T-helper 2 cell treated with Interferon-gamma antibody and Interleukin-4, amounts not matched to agents 5 μg/mL and 100 μg/mL, for 36 hours (primary cell): ENCODE data around the gene RBM23.
"Not testable (repeated sequence)": the region's sequence is repeated elsewhere in the genome, so short reads cannot be mapped to it uniquely, and the experiment has no call there.

ENCODE experiments used
- DNase-seq: peaks from one replicate; pipeline ENCODE4 v3.0.0; 2021; ENCODE audit warnings: low spot score
- H3K27ac Mint-ChIP-seq: one replicate; pipeline ENCODE4 v1.8.0; 2021; ENCODE audit warnings: mild to moderate bottlenecking, mixed read lengths
- H3K27me3 Mint-ChIP-seq: one replicate; pipeline ENCODE4 v1.8.0; 2021; ENCODE audit warnings: low read depth, mixed read lengths
- H3K36me3 Mint-ChIP-seq: one replicate; pipeline ENCODE4 v1.8.0; 2021; ENCODE audit warnings: low read depth, mixed read lengths
- H3K4me1 Mint-ChIP-seq: one replicate; pipeline ENCODE4 v1.8.0; 2021; ENCODE audit warnings: low read depth, mixed read lengths
- H3K4me3 Mint-ChIP-seq: one replicate; pipeline ENCODE4 v1.8.0; 2022; ENCODE audit warnings: mild to moderate bottlenecking, moderate library complexity, mixed read lengths
- H3K9me3 Mint-ChIP-seq: one replicate; pipeline ENCODE4 v1.8.0; 2021; ENCODE audit warnings: mixed read lengths

RBM23 gene

DNA sequence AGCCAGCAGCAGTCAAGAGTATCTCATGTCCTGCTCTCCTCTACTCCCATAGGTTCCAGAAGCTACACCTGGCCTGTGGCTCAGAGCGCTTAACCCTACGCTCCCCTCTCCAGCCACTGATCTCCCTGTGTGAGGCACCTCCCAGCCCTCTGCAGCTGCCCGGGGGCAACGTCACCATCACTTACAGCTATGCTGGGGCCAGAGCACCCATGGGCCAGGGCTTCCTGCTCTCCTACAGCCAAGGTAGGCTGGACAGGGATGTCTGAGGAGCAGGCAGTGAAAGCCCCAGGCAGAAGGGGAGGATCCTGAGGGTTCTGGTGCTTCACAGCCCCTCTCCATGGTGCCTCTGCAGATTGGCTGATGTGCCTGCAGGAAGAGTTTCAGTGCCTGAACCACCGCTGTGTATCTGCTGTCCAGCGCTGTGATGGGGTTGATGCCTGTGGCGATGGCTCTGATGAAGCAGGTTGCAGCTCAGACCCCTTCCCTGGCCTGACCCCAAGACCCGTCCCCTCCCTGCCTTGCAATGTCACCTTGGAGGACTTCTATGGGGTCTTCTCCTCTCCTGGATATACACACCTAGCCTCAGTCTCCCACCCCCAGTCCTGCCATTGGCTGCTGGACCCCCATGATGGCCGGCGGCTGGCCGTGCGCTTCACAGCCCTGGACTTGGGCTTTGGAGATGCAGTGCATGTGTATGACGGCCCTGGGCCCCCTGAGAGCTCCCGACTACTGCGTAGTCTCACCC is 43.8 kb downstream of the RBM23 start:
- no peak for DNase-seq
- Mint-ChIP-seq H3K27ac (no peak overlapping the region), H3K4me1 (peaks cover 23% of the 10 kb centered on the region), H3K36me3 (peaks cover 51% of the 10 kb centered on the region), H3K4me3 (no peak overlapping the region), H3K27me3 (no peaks in the 10 kb centered on the region), H3K9me3 (no peaks in the 10 kb centered on the region)

DNA sequence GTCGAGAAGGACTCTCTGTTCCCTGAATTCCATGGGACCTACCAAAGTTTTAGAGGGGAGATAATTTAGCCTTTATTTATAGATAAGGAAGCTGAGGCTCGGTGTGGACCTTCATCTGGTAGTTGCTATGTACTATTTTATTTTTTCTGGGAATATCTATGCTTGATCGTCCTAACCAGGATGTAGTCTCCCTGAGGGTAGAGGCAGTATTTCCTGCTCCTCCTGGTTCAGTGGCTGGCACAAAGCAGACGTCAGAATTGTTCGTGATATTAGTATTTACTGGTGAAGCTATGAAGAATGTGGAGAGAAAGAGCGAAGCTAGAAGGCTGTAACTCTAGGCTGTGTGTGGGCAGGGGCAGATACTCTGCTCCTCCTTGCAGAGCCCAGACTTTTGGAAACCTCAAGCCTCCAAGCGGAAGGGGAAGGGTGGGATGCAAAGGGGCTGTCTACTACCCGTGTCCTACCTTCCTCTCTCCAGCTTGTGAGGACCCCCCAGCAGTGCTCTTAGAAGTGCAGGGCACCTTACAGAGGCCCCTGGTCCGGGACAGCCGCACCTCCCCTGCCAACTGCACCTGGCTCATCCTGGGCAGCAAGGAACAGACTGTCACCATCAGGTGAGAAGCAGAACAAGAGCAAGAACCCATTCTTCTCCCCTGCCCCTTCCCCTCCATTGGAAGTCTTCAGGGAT is 46.0 kb downstream of the RBM23 start:
- Mint-ChIP-seq H3K9me3 (no peaks in the 10 kb centered on the region), H3K36me3 (peaks cover 36% of the 10 kb centered on the region), H3K4me3 (peak overlapping the region; percentile 82), H3K4me1 (peaks cover 21% of the 10 kb centered on the region), H3K27ac (peak overlapping the region; percentile 85), H3K27me3 (no peaks in the 10 kb centered on the region)
- DNase-seq, result no peak

DNA sequence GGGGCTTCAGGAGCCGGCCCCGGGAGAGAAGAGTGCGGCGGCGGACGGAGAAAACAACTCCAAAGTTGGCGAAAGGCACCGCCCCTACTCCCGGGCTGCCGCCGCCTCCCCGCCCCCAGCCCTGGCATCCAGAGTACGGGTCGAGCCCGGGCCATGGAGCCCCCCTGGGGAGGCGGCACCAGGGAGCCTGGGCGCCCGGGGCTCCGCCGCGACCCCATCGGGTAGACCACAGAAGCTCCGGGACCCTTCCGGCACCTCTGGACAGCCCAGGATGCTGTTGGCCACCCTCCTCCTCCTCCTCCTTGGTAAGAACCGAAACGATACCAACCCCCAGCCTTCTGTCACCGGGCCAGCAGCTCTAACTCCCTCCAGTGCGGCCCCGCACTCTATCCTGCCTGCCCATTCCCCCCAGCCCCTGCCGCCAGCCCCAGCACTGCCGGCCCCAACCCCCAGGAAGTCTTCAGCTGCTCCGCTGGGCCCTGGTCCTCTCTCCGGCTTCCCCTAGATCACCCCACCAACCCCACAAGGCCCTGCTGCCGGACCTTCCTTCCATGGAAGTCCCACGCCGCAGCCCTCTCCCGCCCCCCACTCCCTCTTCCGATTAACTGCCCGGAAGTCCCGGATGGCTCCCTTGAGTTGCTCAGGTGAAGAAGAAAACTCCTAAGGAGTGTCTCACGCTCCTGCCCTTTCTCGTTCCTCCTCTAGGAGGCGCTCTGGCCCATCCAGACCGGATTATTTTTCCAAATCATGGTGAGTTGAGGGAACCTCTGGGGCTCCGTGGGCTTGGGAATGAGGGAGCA is 46.7 kb downstream of the RBM23 start:
- H3K4me1 Mint-ChIP-seq, result peaks cover 21% of the 10 kb centered on the region
- H3K9me3 Mint-ChIP-seq, result no peaks in the 10 kb centered on the region
- H3K27ac Mint-ChIP-seq, result peak overlapping the region; percentile 94
- peak overlapping the region; percentile 91 for H3K4me3 Mint-ChIP-seq
- H3K27me3 Mint-ChIP-seq, result no peaks in the 10 kb centered on the region
- peaks cover 29% of the 10 kb centered on the region for H3K36me3 Mint-ChIP-seq
- peak; percentile 65 for DNase-seq

DNA sequence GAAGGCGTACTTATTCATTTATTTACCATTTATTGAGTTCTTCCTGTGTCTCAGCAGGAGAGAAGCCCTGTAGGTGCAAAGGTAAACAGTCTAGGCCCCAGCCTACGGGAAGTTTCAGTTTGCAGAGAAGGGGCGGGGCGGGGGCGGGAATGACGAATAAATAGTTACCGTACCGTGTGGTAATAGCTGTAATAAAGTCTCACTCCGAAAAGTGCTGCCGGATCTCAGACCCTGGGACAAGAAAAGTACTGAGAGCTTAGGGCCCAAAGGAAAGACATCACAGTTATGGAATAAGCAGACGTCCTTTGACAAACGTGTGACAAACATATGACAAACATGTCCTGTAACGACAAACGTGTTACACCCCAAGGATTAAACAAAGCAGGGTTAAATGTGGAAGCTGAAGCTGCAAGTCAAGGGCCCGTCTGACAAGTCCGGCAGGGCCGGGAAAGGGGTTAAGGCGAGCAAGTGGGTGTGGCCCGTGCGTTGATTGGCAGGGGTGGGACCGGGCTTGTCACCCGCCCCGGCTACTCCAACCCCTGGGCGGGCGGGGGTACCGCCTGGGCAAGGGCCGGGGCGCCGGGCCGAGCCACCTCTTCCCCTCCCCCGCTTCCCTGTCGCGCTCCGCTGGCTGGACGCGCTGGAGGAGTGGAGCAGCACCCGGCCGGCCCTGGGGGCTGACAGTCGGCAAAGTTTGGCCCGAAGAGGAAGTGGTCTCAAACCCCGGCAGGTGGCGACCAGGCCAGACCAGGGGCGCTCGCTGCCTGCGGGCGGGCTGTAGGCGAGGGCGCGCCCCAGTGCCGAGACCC is 47.5 kb downstream of the RBM23 start, which contains the start of gene LRP10:
Gene LRP10, plus strand, starts transcription at position 517 of the 809 bp plus-strand sequence. CDS start 564 bp downstream, outside the sequence.
- peak within 1 kb of the TSS; percentile 94 for H3K27ac Mint-ChIP-seq
- peak within 1 kb of the TSS; percentile 91 for H3K4me3 Mint-ChIP-seq
- H3K27me3 Mint-ChIP-seq, result no peaks in the 10 kb centered on the region
- H3K4me1 Mint-ChIP-seq, result peaks cover 21% of the 10 kb centered on the region
- H3K36me3 Mint-ChIP-seq, result peaks cover 25% of the 10 kb centered on the region
- DNase-seq, result peak; percentile 84
- no peaks in the 10 kb centered on the region for H3K9me3 Mint-ChIP-seq

DNA sequence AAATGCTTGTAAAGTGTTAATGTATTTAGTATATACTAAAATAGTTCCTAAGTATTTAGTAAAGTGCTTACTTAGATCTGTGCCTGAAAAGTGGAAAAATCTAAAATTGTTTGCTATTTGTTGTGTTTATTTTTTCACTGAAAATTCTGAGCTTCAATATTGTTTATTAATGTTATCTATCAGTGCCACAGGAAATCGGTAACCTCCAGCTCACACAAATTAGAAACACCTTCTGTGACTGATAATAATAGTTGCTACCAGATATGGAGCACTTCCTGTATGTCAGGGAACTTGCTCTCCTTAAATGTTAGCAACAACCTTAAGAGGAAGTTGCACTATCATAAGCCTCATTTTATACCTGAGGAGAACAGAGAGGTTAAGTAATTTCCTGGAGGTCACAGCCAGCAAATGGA is 48.1 kb downstream of the RBM23 start:
- DNase-seq, result no peak
- H3K4me3 Mint-ChIP-seq, result peak overlapping the region; percentile 91
- H3K36me3 Mint-ChIP-seq, result peaks cover 20% of the 10 kb centered on the region
- H3K27me3 Mint-ChIP-seq, result no peaks in the 10 kb centered on the region
- peaks cover 18% of the 10 kb centered on the region for H3K4me1 Mint-ChIP-seq
- peak overlapping the region; percentile 94 for H3K27ac Mint-ChIP-seq
- H3K9me3 Mint-ChIP-seq, result no peaks in the 10 kb centered on the region

DNA sequence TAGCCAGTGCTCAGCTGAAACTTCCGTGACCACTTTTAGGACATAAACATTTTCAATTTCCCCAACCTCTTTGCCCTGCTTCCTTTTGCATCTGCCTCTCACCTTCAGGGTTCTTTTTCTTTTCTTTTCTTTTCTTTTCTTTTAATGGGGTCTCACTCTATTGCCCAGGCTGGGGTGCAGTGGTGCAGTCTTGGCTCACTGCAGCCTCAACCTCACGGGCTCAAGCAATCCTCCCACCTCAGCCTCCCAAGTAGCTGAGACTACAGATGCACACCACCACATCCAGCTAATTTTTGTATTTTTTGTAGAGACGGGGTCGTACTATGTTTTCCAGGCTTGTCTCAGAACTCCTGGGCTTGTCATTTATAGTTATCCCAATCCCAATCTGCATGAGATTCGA is 52.1 kb downstream of the RBM23 start:
- Mint-ChIP-seq H3K4me3 (no peak overlapping the region), H3K36me3 (no peaks in the 10 kb centered on the region), H3K9me3 (peaks cover 1% of the 10 kb centered on the region), H3K27ac (no peak overlapping the region), H3K27me3 (peaks cover 11% of the 10 kb centered on the region), H3K4me1 (peaks cover 11% of the 10 kb centered on the region)
- no peak for DNase-seq

DNA sequence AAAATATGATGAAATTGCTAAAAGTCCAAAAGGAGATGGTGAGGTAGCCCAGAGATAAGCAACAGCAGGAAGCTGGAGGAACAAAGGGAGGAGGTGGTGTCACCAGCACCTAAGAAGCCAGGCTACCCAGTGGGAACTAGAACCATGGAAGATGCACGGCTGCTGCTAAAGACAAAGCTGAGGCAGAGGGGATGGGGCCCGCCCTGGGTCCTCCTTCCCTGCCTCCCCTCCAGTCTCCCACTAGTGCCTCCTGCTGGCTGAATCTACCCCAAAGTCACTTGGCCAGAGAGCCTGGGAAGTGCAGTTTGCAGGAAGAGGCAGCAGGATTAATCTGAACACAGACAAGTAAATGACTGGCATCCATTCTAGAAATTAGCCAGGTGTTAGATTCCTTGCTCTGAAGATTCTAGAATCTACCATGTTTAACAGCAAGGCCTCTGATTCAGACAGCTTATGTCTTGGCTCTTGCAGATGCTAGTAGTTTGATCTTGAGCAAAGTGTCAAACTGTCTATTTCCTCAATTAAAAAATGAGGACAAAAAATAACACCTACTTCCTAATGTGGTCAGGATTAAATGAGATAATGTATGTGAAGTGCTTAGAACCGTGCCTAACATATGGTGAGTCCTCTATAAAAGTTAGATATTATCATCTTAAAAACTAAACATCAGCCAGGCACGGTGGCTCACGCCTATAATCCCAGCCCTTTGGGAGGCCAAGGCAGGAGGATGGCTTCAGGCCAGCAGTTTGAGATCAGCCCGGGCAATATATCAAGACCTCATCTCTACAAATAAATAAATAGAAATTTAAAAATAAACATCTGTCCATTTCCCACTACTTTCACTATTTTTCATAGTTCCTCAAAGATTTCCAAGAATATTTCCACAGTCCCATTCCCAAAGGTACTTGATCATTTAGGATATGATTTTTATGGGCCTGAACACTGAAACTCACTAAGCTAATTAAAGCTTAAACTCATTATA is 53.2 kb downstream of the RBM23 start:
- Mint-ChIP-seq H3K27me3 (peaks cover 23% of the 10 kb centered on the region), H3K27ac (no peak overlapping the region), H3K9me3 (peaks cover 7% of the 10 kb centered on the region), H3K36me3 (no peaks in the 10 kb centered on the region), H3K4me1 (peaks cover 5% of the 10 kb centered on the region), H3K4me3 (no peak overlapping the region)
- DNase-seq, result no peak

DNA sequence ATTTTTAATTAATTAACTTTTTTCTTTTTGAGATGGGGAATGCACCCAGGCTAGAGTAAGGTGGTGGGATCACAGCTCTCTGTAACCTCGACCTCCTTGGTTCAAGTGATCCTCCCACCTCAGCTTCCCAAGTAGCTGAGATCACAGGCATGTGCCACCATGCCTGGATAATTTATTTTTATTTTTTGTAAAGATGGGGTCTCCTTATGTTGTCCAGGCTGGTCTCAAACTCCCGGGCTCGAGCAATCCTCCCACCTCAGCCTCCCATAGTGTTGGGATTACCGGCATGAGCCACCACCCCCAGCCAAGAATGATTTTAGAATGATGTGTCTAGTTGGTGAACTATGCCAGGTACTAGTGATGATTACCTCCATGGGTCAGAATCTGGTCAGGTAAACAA is 54.0 kb downstream of the RBM23 start:
- Mint-ChIP-seq H3K27ac (no peak overlapping the region), H3K27me3 (peaks cover 24% of the 10 kb centered on the region), H3K9me3 (peaks cover 7% of the 10 kb centered on the region), H3K4me3 (no peak overlapping the region), H3K4me1 (no peaks in the 10 kb centered on the region), H3K36me3 (no peaks in the 10 kb centered on the region)
- no peak for DNase-seq

DNA sequence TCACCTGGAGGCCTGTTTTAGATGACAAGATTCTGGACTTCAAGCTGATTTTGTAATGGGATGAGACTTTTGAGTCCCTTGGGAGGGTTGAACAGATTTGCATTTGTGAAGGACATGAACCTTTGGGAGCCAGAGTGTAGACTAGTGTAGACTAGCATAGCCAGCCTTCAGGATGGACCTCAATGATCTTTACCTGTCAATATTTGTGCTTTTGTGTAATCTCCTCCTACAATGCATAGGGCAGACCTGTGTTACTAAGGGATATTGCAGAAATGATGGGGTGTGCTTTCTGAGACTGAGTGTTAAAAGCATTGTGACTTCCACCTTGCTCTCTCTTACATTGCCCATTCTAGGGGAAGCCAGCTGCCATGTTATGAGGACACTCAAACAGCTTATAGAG is 57.3 kb downstream of the RBM23 start:
- H3K9me3 Mint-ChIP-seq, result peaks cover 7% of the 10 kb centered on the region
- no peaks in the 10 kb centered on the region for H3K36me3 Mint-ChIP-seq
- peaks cover 8% of the 10 kb centered on the region for H3K4me1 Mint-ChIP-seq
- DNase-seq, result no peak
- no peak overlapping the region for H3K27ac Mint-ChIP-seq
- peaks cover 39% of the 10 kb centered on the region for H3K27me3 Mint-ChIP-seq
- no peak overlapping the region for H3K4me3 Mint-ChIP-seq

DNA sequence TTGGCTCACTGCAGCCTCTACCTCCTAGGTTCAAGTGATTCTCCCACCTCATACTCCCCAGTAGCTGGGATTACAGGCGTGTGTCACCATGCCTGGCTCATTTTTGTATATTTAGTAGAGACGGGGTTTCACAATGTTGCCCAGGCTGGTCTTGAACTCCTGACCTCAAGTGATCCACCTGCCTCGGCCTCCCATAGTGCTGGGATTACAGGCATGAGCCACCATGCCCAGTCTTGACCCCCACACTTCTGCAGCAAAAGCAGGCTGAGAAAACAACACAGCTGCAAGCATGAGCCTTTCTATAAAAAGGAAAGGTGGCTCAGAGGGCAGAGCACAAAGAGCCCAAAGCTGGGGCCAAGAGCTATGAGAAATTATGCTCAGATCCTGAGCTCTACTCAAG is 58.6 kb downstream of the RBM23 start:
- not testable (repeated sequence) for H3K27ac Mint-ChIP-seq, H3K9me3 Mint-ChIP-seq, H3K36me3 Mint-ChIP-seq, DNase-seq, H3K4me3 Mint-ChIP-seq
- H3K4me1 Mint-ChIP-seq, result peaks cover 11% of the 10 kb centered on the region
- H3K27me3 Mint-ChIP-seq, result peaks cover 46% of the 10 kb centered on the region

DNA sequence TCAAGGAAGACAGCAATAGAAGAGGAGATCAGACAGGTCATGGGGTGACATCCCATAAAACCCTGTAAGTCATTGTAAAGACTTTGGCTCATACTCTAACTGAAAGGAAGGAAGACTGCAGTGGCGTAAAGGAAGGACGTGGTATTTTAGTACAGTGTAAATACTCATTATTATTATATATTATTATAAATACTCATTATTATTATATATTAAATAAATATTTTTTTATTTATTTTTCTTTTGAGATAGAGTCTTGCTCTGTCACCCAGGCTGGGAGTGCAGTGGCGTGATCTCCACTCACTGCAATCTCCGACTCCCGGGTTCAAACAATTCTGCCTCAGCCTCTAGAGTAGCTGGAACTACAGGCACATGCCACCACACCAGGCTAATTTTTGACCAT is 62.5 kb downstream of the RBM23 start:
- no peak for DNase-seq
- H3K36me3 Mint-ChIP-seq, result peaks cover 2% of the 10 kb centered on the region
- H3K4me1 Mint-ChIP-seq, result peaks cover 21% of the 10 kb centered on the region
- peaks cover 32% of the 10 kb centered on the region for H3K27me3 Mint-ChIP-seq
- no peak overlapping the region for H3K4me3 Mint-ChIP-seq
- H3K9me3 Mint-ChIP-seq, result peaks cover 2% of the 10 kb centered on the region
- no peak overlapping the region for H3K27ac Mint-ChIP-seq

DNA sequence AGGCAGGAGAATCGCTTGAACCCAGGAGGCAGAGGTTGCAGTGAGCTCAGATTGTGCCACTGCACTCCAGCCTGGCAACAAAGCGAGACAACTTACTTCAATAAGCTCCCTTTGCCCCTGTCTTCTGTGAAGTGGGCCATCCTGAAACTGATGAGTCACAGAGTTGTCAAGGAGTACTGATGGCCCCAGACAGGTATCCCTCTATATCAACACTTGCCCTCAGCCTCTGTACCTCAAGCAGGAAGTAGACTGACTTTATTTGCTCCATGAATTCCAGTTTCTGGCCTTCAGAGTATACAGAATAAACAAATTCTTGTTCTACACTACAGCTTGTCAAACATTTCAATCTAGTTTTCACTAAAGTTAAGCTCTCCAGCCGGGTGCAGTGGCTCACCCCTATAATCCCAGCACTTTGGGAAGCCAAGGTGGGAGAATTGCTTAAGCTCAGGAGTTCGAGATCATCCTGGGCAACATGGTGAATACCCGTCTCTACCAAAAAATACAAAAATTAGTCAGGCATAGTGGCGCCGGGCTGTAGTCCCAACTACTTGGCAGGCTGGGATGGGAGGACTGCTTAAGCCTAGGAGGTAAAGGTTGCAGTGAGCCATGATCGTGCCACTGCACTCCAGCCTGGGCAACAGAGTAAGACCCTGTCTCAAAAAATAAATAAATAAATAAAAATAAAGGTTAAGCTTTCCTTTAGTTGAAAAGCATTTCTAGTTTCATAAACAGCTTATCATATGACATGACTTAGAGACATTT is 63.8 kb downstream of the RBM23 start:
- Mint-ChIP-seq H3K27me3 (peaks cover 25% of the 10 kb centered on the region), H3K4me1 (peaks cover 24% of the 10 kb centered on the region), H3K4me3 (no peak overlapping the region), H3K36me3 (peaks cover 2% of the 10 kb centered on the region), H3K9me3 (no peaks in the 10 kb centered on the region), H3K27ac (no peak overlapping the region)
- no peak for DNase-seq
